Left ventricle myocardium inferior (tissue), 1 donor: ENCODE results near the gene ASTN2. TPM values are rescaled to one million over a fixed set of nuclear protein-coding genes. Genes with fewer than 3 reads are reported as not detected.

Experiments
- DNase-seq: peaks from one replicate; pipeline ENCODE4 v3.0.0-alpha.2; 2020
- H3K27ac ChIP-seq: fragments of 200-600 bp; replicated peaks from 2 replicates; pipeline ENCODE4 v1.8.0; 2021
- H3K27me3 ChIP-seq: fragments of 200-600 bp; 2 replicates; pipeline ENCODE4 v1.8.0; 2021; ENCODE audit warnings: low read depth
- H3K36me3 ChIP-seq: fragments of 200-600 bp; 2 replicates; pipeline ENCODE4 v1.8.0; 2021
- H3K4me1 ChIP-seq: fragments of 200-600 bp; 2 replicates; pipeline ENCODE4 v1.8.0; 2021
- H3K4me3 ChIP-seq: fragments of 200-600 bp; 2 replicates; pipeline ENCODE4 v1.8.0; 2021; ENCODE audit warnings: mild to moderate bottlenecking, moderate library complexity
- H3K9me3 ChIP-seq: fragments of 200-600 bp; replicated peaks from 2 replicates; pipeline ENCODE4 v1.8.0; 2021
- intact Hi-C: fragments of 100-400 bp; cut with micrococcal nuclease; formaldehyde crosslinking; loops from one replicate; pipeline ENCODE4 v1.11.0; 2022
- total RNA-seq: library from RNA; stranded (reverse); fragmentation: NEBNext Ultra II Directional; extraction: Animal tissue kit (Norgen Biotek cat#: 25700); gene quantifications from one replicate; pipeline ENCODE4 v1.2.1, GENCODE V29; 2021
- TF ChIP-seq, protein P1 (sequence below): fragments of 200-600 bp; IDR thresholded peaks from 2 replicates; pipeline ENCODE4 v1.8.0; 2021; ENCODE audit warnings: antibody characterized with exemption, mild to moderate bottlenecking, borderline replicate concordance
- donor health status: DM: no; HTN: yes; CAD: no; lungs with severe emphysema.

The ASTN2 gene
- total RNA-seq, 1 donor from 2014 or later: 6.1 TPM

DNA sequence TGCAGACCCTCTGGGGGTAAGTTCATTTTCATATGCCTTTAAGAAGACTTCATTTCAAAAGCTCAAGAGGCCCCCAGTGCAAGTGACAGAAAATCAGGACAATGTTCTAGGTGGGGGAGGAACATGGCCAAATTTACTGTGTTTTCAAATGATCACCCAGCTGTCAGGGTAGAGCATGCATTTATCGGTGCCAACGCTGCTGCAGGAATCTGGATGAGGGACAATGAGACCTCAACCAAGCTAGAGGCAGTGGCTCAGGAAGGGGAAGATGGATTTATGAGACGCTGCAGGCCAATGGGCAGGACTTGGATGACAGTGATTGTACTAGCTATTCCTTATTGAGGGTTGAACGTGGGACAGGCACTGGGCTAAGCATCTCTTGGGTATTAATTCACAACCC, 278.4 kb downstream of the ASTN2 start:
- H3K9me3 ChIP-seq: no peaks in the 10 kb centered on the region
- no peak for DNase-seq
- no peaks in the 10 kb centered on the region for H3K4me1 ChIP-seq
- H3K27me3 ChIP-seq: peaks cover 3% of the 10 kb centered on the region
- intact Hi-C loops: no loop called here
- no peaks in the 10 kb centered on the region for H3K36me3 ChIP-seq
- TF ChIP-seq, protein P1, sequence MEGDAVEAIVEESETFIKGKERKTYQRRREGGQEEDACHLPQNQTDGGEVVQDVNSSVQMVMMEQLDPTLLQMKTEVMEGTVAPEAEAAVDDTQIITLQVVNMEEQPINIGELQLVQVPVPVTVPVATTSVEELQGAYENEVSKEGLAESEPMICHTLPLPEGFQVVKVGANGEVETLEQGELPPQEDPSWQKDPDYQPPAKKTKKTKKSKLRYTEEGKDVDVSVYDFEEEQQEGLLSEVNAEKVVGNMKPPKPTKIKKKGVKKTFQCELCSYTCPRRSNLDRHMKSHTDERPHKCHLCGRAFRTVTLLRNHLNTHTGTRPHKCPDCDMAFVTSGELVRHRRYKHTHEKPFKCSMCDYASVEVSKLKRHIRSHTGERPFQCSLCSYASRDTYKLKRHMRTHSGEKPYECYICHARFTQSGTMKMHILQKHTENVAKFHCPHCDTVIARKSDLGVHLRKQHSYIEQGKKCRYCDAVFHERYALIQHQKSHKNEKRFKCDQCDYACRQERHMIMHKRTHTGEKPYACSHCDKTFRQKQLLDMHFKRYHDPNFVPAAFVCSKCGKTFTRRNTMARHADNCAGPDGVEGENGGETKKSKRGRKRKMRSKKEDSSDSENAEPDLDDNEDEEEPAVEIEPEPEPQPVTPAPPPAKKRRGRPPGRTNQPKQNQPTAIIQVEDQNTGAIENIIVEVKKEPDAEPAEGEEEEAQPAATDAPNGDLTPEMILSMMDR: no peak
- H3K4me3 ChIP-seq: no peak overlapping the region
- no peak overlapping the region for H3K27ac ChIP-seq

DNA sequence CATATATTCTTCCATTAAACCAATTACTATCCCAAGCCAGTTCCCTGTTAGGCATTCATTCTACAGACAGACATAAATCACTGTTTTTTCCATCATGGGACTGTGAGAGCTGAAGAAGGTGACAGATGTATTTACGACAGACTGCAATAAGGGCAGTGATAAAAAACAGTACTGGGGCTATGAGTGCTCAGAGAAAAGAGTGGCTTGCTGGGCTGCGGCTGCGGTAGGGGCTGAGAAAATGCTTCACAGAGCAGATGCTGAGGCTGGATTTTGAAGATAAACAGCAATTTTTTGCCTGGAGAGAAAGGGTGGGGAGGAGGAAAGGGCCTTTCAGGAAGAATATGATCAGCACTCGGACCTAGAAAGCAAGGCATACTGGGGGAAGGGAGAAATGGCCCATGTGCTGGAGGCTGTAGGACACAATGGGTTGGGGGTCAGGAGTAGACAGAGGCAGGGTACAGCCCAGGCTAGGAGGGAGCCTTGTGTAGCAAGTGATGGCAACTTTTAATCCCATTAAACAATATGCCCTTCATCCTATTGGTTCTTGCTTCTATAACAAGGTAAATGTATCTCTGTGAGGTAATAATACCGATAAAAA, 279.3 kb downstream of the ASTN2 start:
- Histone ChIP-seq H3K27me3 (peaks cover 3% of the 10 kb centered on the region), H3K9me3 (no peaks in the 10 kb centered on the region), H3K36me3 (no peaks in the 10 kb centered on the region), H3K4me1 (no peaks in the 10 kb centered on the region), H3K4me3 (no peak overlapping the region), H3K27ac (no peak overlapping the region)
- no peak for DNase-seq
- intact Hi-C loops: no loop called here
- TF ChIP-seq, protein P1: no peak

DNA sequence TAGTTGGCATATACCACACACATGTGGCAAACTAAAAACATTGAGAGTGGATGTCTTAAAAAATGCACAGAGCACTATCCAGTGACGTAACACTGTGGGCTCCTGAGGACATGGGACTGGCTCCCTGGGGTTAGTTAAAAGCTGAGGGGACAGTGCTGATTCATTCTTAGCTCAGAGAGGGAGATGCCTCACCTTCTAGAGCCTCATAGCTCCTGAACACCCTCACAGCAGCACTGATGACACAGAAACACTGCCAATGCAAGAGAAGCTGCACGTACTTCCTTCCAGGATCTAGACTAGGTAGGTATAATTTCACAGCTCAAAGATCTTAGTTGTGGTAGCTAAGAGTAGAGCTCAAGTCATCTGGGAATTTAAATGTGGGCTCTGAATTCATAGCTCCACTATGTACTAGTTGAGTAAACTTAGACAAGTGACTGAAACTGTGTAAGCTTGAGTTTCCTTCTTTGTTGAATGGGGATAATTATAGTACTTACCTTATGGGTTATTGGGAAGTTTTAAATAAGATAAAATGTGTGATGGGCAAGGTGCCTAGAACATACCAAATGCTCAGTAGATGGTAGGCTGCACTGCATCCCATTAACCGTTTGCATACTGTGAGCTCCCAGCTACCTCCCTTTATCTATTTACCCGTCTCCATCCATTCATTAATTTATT, 279.9 kb downstream of the ASTN2 start:
- TF ChIP-seq, protein P1: no peak
- intact Hi-C loops: no loop called here
- no peaks in the 10 kb centered on the region for H3K36me3 ChIP-seq
- H3K4me1 ChIP-seq: no peaks in the 10 kb centered on the region
- H3K27ac ChIP-seq: no peak overlapping the region
- DNase-seq: no peak
- peaks cover 1% of the 10 kb centered on the region for H3K27me3 ChIP-seq
- no peak overlapping the region for H3K4me3 ChIP-seq
- no peaks in the 10 kb centered on the region for H3K9me3 ChIP-seq

DNA sequence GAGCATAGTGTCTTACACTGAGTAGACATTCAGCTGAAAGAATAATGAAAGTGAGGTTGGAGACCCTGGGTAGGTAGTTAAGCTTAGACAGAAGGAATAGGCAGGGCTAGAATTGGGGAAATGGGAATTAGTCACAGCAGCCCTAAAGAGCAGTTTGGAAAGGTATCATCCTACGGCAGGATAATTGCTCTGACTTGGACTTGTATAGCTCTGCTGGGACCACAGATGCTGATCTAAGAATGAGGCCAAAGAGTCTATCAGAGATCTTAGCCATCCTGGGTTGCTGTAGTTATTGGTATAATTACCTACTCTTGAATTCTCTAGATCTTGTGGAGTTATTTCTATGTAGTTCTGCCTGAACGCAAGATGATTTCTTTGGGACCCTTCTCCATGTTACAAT, 288.0 kb downstream of the ASTN2 start:
- no peak for DNase-seq
- no peak overlapping the region for H3K4me3 ChIP-seq
- no peak overlapping the region for H3K27ac ChIP-seq
- no peaks in the 10 kb centered on the region for H3K36me3 ChIP-seq
- H3K4me1 ChIP-seq: no peaks in the 10 kb centered on the region
- peaks cover 6% of the 10 kb centered on the region for H3K27me3 ChIP-seq
- TF ChIP-seq, protein P1: no peak
- intact Hi-C loops: no loop called here
- H3K9me3 ChIP-seq: no peaks in the 10 kb centered on the region

DNA sequence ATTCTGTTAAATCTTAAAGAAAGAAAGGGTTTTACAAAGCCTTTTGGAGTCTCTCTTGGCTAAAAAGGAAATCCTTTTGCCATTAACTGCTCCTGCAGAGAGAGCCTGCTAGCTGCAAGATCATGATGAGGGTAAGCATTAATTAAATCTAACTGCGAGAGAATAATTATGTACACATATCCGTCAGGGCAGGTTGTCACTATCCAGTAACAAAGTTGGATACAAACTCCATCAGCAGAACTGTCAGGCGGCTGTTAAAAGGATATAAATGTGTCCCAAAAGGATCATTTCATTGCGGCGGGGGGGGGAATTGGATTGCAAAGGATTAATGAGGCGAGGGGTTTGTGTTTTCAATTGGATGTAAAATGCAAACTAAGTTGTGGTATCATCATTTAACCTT, 289.3 kb downstream of the ASTN2 start:
- Histone ChIP-seq H3K27me3 (peaks cover 6% of the 10 kb centered on the region), H3K9me3 (no peaks in the 10 kb centered on the region), H3K4me1 (no peaks in the 10 kb centered on the region), H3K27ac (no peak overlapping the region), H3K4me3 (no peak overlapping the region), H3K36me3 (no peaks in the 10 kb centered on the region)
- intact Hi-C loops: no loop called here
- TF ChIP-seq, protein P1: no peak
- DNase-seq: no peak
